Neural progenitor cell (in vitro differentiated cells): Measurements from ENCODE around the gene HCN1. TPM values are rescaled to one million over a fixed set of nuclear protein-coding genes. Genes with fewer than 3 reads are reported as not detected.
A peak's percentile ranks its signal among the peaks of the same experiment; 100 is the strongest.

Experiments
- DNase-seq: peaks from one replicate; pipeline ENCODE4 v3.0.0-alpha.2; 2016; ENCODE audit warnings: low spot score
- H2AFZ ChIP-seq: fragments of 200-600 bp; sonication (generic); replicated peaks from 2 replicates; pipeline ENCODE4 v1.6.1; 2016; ENCODE audit warnings: antibody characterized with exemption
- H3F3A ChIP-seq: fragments of 200-600 bp; sonication (generic); 2 replicates; pipeline ENCODE4 v1.6.1; 2016; ENCODE audit warnings: antibody characterized with exemption, low read depth
- H3K27ac ChIP-seq: fragments of 200-600 bp; sonication (generic); 2 replicates; pipeline ENCODE4 v1.5.1; 2016; ENCODE audit warnings: mild to moderate bottlenecking
- H3K27me3 ChIP-seq: fragments of 200-600 bp; sonication (generic); 2 replicates; pipeline ENCODE4 v1.6.1; 2016; ENCODE audit warnings: mild to moderate bottlenecking, moderate library complexity
- H3K36me3 ChIP-seq: fragments of 200-600 bp; sonication (generic); 2 replicates; pipeline ENCODE4 v1.5.1; 2016
- H3K4me1 ChIP-seq: fragments of 200-600 bp; sonication (generic); 2 replicates; pipeline ENCODE4 v1.6.1; 2016; ENCODE audit warnings: mixed run types
- H3K4me2 ChIP-seq: fragments of 200-600 bp; sonication (generic); 2 replicates; pipeline ENCODE4 v1.6.1; 2016
- H3K4me3 ChIP-seq: fragments of 200-600 bp; sonication (generic); 2 replicates; pipeline ENCODE4 v1.5.1; 2016
- H3K79me2 ChIP-seq: fragments of 200-600 bp; sonication (generic); 2 replicates; pipeline ENCODE4 v1.6.1; 2016; ENCODE audit warnings: low read depth
- H3K9ac ChIP-seq: fragments of 200-600 bp; sonication (generic); 2 replicates; pipeline ENCODE4 v1.6.1; 2016
- H3K9me3 ChIP-seq: fragments of 200-600 bp; sonication (generic); 2 replicates; pipeline ENCODE4 v1.5.1; 2016; ENCODE audit warnings: low read depth
- H4K20me1 ChIP-seq: fragments of 200-600 bp; sonication (generic); 2 replicates; pipeline ENCODE4 v1.6.1; 2016; ENCODE audit warnings: low read depth
- H3K27ac Mint-ChIP-seq: 3 replicates; pipeline ENCODE4 v1.8.0; 2021; ENCODE audit warnings: mixed read lengths
- H3K27me3 Mint-ChIP-seq: 2 replicates; pipeline ENCODE4 v1.8.0; 2022; ENCODE audit warnings: low read depth, mild to moderate bottlenecking, inconsistent platforms, moderate library complexity, mixed read lengths; ENCODE audit not compliant: insufficient read depth
- H3K36me3 Mint-ChIP-seq: 3 replicates; pipeline ENCODE4 v1.8.0; 2021; ENCODE audit warnings: mixed read lengths
- H3K4me1 Mint-ChIP-seq: 3 replicates; pipeline ENCODE4 v1.8.0; 2021; ENCODE audit warnings: mixed read lengths
- H3K4me3 Mint-ChIP-seq: 3 replicates; pipeline ENCODE4 v1.8.0; 2021; ENCODE audit warnings: mild to moderate bottlenecking, moderate library complexity, mixed read lengths
- H3K9me3 Mint-ChIP-seq: 3 replicates; pipeline ENCODE4 v1.8.0; 2020; ENCODE audit warnings: mixed read lengths
- EZH2 ChIP-seq: fragments of 200-600 bp; sonication (generic); IDR thresholded peaks from 2 replicates; pipeline ENCODE4 v1.6.1; 2017; ENCODE audit warnings: antibody characterized with exemption, mild to moderate bottlenecking, moderate library complexity
- EZH2phosphoT487 ChIP-seq: fragments of 200-600 bp; sonication (generic); IDR thresholded peaks from 2 replicates; pipeline ENCODE4 v1.6.1; 2017; ENCODE audit warnings: antibody characterized with exemption
- total RNA-seq: library from RNA; depleted of rRNA; stranded (reverse); fragments of >200 nt; gene quantifications from 2 replicates; pipeline ENCODE4 v1.2.3, GENCODE V29; 2015; ENCODE audit warnings: low replicate concordance
- TF ChIP-seq, protein P1 (sequence below): fragments of 200-600 bp; sonication (generic); IDR thresholded peaks from 2 replicates; pipeline ENCODE4 v1.5.1; 2017; ENCODE audit warnings: antibody characterized with exemption, mild to moderate bottlenecking

Gene HCN1
- total RNA-seq, 1 donor from 2014 or later: not detected

DNA sequence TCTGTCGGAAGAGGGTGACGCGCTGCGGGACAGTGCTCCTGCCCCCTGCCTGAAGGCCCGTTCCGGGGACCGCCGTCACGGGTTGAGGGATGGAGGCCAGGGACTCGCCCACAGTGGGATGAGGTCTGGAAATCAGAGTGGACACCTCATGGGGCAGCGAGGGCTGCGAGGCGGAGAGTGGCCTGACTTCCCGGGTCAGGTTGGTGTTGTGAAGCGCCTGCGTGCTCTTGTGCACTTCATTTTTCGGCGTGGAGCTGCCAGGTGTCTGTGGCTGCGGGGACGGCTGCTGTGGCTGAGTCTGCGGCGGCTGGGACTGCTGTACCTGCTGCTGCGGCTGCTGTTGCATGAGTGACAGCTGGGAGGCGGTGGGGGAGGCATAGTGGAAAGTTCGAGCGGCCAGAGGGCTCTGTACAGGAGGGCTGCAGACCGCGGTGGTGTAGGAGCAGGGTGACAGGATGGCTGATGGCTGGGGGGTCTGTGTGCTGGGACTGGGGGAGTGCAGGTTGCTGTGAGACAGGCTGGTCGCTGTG is 434.1 kb downstream of the HCN1 start:
- H3K36me3 ChIP-seq: no peaks in the 10 kb centered on the region
- Mint-ChIP-seq H3K27me3 (no peaks in the 10 kb centered on the region), H3K36me3 (peaks cover 2% of the 10 kb centered on the region)

DNA sequence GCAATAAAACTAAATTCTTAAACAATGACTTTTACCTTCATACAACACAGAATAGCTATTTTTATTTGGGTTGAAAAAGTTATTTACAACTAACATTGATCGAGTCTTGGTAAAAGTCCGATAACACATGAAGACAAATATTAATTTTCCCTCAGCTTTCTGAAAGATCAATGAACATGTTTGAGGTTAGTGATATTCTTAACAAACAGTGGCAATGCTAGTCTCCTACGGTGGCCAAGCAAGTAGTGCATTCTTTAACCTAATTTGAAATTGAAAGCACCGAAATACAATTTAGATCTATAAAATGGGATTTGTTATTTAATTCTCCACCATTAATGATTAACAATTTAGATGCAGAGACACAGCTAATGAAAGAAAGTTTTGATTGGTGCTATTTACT is 435.1 kb downstream of the HCN1 start:
- Mint-ChIP-seq H3K27me3 (no peaks in the 10 kb centered on the region), H3K4me3 (no peak overlapping the region), H3K4me1 (peaks cover 11% of the 10 kb centered on the region), H3K9me3 (peaks cover 2% of the 10 kb centered on the region), H3K27ac (no peak overlapping the region), H3K36me3 (peaks cover 2% of the 10 kb centered on the region)
- H3K27me3 ChIP-seq: no peaks in the 10 kb centered on the region
- H3K4me2 ChIP-seq: no peak overlapping the region
- H3K4me3 ChIP-seq: no peak overlapping the region
- DNase-seq: no peak
- H3K36me3 ChIP-seq: no peaks in the 10 kb centered on the region
- H3K9ac ChIP-seq: no peak overlapping the region
- H4K20me1 ChIP-seq: no peaks in the 10 kb centered on the region
- H3K9me3 ChIP-seq: no peaks in the 10 kb centered on the region
- H3K79me2 ChIP-seq: no peaks in the 10 kb centered on the region
- peaks cover 3% of the 10 kb centered on the region for H3K4me1 ChIP-seq
- H2AFZ ChIP-seq: no peak overlapping the region
- TF ChIP-seq, protein P1, sequence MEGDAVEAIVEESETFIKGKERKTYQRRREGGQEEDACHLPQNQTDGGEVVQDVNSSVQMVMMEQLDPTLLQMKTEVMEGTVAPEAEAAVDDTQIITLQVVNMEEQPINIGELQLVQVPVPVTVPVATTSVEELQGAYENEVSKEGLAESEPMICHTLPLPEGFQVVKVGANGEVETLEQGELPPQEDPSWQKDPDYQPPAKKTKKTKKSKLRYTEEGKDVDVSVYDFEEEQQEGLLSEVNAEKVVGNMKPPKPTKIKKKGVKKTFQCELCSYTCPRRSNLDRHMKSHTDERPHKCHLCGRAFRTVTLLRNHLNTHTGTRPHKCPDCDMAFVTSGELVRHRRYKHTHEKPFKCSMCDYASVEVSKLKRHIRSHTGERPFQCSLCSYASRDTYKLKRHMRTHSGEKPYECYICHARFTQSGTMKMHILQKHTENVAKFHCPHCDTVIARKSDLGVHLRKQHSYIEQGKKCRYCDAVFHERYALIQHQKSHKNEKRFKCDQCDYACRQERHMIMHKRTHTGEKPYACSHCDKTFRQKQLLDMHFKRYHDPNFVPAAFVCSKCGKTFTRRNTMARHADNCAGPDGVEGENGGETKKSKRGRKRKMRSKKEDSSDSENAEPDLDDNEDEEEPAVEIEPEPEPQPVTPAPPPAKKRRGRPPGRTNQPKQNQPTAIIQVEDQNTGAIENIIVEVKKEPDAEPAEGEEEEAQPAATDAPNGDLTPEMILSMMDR: no peak
- TF ChIP-seq EZH2phosphoT487 (no peak), EZH2 (no peak)
- H3F3A ChIP-seq: no peaks in the 10 kb centered on the region
- H3K27ac ChIP-seq: no peak overlapping the region

More for the DNA sequence above, 434.1 kb downstream of the HCN1 start:
- Histone ChIP-seq H3K9me3 (no peaks in the 10 kb centered on the region), H3K27me3 (no peaks in the 10 kb centered on the region), H3K4me3 (no peak overlapping the region), H3K4me2 (no peak overlapping the region), H3K4me1 (peaks cover 2% of the 10 kb centered on the region), H3K9ac (no peak overlapping the region), H3K27ac (no peak overlapping the region), H3F3A (no peaks in the 10 kb centered on the region), H2AFZ (no peak overlapping the region), H3K79me2 (no peaks in the 10 kb centered on the region), H4K20me1 (no peaks in the 10 kb centered on the region)
- no peak overlapping the region for H3K4me3 Mint-ChIP-seq
- H3K9me3 Mint-ChIP-seq: peaks cover 2% of the 10 kb centered on the region
- TF ChIP-seq, protein P1: no peak
- TF ChIP-seq EZH2: no peak
- TF ChIP-seq EZH2phosphoT487: no peak
- H3K4me1 Mint-ChIP-seq: peaks cover 10% of the 10 kb centered on the region
- no peak for DNase-seq
- peak overlapping the region; percentile 33 for H3K27ac Mint-ChIP-seq

DNA sequence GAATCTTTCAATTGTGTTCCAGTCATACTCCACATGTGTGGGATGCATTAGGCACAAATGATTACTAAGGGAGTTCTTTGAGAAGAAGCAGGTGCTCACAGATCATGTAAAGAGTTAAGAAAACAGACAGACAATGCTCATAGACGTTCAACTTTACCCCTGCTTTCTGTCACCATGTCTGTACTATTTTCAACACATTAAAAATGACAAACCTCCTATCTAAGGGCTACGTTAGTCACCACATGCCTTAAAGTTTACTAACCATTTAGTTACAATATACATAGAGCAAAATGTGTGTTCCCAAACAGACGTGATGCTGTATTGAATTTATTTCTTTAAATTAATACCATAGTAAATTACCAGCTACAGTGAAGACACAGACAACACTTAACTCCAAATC is 435.9 kb downstream of the HCN1 start:
- no peak for DNase-seq
- Histone ChIP-seq H2AFZ (peak overlapping the region; percentile 32), H3K9me3 (no peaks in the 10 kb centered on the region), H3K27me3 (no peaks in the 10 kb centered on the region), H3K9ac (no peak overlapping the region), H3K27ac (no peak overlapping the region), H4K20me1 (no peaks in the 10 kb centered on the region), H3K36me3 (no peaks in the 10 kb centered on the region), H3K4me3 (no peak overlapping the region), H3F3A (no peaks in the 10 kb centered on the region), H3K4me1 (peaks cover 3% of the 10 kb centered on the region), H3K4me2 (no peak overlapping the region), H3K79me2 (no peaks in the 10 kb centered on the region)
- Mint-ChIP-seq H3K4me3 (no peak overlapping the region), H3K36me3 (peaks cover 3% of the 10 kb centered on the region), H3K9me3 (peaks cover 3% of the 10 kb centered on the region), H3K4me1 (peaks cover 11% of the 10 kb centered on the region), H3K27ac (no peak overlapping the region), H3K27me3 (peaks cover 2% of the 10 kb centered on the region)
- TF ChIP-seq EZH2phosphoT487 (no peak), EZH2 (no peak)
- TF ChIP-seq, protein P1: no peak
